Hepatic stellate cell (primary cell): ENCODE measurements around the gene RIPOR3.
"Not testable (repeated sequence)": the region's sequence is repeated elsewhere in the genome, so short reads cannot be mapped to it uniquely, and the experiment has no call there.

Experiments
- DNase-seq: peaks from one replicate; pipeline ENCODE4 v3.0.0; 2011; ENCODE audit warnings: low spot score

The RIPOR3 gene

DNA sequence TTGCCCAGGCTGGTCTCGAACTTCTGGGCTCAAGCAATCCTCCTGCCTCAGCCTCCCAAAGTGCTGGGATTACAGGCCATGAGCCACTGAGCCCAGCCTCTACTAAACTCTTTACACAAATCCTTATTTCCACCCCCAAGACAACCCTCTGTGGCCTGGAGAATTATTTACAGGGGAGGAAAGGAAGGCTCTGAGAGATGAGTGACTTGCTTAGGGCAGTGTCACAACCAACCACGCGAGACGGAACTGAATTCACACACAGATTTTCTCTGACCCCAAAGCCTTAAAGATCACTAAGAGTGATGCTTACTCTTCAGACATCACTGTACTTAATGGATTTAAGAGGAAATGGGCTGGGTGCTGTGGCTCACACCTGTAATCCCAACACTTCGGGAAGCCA, 86.2 kb downstream of the RIPOR3 start:
- no peak for DNase-seq

- DNase-seq, result no peak
Observed at GRCh38 chr20:50604451-50604850, 86.9 kb downstream of the RIPOR3 start.

DNA sequence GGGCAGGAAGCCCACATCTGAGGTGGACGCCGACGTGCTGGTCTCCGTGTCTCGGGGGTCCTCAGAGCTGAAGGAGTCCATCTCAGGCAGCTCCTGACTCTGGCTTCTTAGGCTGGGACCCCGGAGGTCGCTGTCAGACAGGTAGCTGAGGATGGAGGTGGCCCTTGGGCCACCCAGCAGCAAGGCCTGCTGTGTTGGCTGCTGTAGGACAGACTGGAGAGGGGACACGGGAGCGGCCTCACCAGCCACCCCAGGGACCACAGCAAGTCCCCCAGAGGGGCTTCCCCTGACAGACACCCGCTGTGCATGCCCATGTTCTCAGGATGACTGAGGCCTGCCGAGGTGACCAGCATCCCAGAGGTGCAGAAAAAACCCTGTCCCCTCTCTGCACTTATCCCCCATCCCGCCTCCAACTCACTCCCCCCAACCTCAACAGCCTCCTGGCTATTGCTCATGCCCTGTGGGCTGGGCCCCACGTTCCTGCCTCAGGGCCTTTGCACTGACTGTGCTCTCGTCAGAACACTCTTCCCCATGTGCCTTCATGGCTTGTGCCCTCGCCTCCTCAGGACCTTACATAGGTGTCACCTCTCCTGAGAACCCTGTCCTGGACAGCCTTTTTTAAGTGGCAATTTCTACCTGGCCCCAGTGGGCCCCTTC, 88.8 kb downstream of the RIPOR3 start:
- DNase-seq, result no peak

DNA sequence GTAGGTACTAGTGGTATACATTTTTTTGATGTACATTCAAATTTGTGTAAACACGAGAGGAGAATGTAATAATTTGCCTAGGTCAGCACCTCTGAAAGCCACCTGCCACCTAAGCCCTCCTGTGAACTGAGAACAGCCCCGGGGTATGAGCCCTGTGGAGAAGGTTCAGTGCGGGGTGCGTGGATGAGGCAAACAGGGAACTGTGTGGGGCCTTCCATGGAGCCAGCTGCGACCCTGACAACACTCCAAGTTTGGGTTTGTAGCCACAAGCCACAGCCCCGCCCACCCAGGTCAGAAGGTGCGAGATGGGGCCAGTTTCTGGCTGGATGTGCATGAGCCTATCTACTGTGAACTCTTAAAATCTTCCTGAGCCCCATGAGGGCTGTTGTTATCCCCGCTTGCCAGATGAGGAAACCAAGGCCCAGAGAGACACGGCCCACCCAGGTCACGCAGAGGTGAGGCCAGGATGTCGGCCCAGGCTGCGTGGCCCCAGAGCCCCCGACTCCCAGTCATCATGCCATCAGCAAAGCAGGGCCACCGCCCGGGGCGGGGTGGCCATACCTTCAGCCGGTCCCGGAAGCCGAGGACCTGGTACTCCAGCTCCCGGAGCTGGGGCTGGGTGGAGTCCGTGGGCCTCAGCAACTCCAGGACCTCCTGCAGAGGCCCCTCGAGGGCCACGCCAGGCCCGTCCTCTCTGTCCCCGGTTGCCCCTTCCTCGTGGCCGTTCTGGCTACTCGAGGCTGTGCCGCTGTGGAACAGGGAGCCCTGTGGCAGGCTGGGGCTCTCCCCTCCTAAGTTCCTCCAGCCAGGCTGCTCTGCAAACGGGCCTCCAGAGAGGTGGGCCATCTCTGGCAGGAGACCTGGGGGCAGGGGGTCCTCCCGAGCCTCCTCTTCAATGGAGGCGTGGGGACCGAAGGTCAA, 89.6 kb downstream of the RIPOR3 start:
- DNase-seq, result no peak

GRCh38 chr20:50600281-50600895, 91.0 kb downstream of the RIPOR3 start:
- DNase-seq, result no peak

DNA sequence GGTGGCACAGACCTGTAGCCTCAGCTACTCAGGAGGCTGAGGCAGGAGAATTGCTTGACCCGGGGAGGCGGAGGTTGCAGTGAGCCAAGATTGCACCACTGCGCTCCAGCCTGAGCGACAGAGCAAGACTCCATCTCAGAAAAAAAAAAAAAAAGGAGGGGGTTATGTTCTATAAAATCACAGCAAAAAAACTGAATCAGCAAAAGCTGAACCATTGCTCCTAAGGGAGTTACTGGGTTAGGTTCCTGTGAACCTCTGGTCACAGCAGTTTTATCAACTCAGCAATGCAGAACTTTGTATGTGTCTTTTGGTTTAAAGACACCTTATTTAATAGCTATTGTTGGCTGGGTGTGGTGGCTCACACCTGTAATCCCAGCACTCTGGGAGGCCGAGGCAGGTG, 92.6 kb downstream of the RIPOR3 start:
- DNase-seq, result not testable (repeated sequence)

DNA sequence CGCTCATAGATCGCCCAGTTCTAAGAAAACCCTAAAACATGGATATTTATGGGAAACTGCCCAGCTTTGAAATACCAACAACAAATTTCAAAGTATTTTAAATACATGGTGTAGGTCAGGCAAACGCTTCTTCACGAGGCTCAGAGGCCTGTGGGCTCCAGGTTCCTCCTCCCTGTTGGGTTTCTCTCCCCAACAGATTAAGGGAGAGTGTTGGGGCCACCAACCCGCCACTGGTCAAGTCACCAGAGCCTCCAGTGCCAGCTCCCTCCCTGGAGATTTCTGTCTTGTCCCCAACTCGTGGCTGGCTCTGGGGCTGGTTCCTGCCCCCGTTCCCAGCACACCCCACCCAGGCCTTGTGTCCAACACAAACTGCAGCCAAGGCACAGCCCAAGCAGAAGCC, 93.3 kb downstream of the RIPOR3 start:
- DNase-seq, result no peak

DNA sequence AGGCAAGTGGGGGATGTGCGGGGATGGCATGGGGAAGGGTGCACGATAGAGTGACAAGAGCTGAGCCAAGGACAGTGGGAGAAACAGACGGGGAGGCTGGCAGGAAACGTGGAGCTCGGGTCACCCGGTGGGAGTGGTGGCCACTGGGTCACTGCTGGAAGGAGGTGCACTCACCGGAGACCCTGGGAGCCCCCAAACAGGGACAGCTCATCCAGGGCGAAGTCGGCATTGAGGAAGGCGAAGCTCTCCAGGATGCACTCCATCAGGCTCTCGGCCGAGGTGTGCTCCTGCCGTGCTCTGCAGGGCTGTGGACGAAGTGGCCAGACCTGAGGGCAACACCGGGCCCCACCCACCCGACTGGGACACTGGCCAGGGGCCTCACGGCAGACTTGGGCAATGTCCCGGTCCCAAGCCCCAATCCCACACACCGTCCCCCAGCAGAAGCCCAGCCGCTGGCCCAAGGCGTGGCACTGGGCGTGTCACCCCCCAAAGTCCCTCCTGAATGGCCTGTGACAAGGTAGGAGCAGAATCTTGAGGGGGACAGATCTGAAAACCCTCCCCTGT, 93.9 kb downstream of the RIPOR3 start:
- DNase-seq, result no peak

GRCh38 chr20:50596694-50597021, 94.7 kb downstream of the RIPOR3 start:
- DNase-seq, result no peak

- no peak for DNase-seq
Observed at GRCh38 chr20:50595988-50596693, 95.2 kb downstream of the RIPOR3 start.

DNA sequence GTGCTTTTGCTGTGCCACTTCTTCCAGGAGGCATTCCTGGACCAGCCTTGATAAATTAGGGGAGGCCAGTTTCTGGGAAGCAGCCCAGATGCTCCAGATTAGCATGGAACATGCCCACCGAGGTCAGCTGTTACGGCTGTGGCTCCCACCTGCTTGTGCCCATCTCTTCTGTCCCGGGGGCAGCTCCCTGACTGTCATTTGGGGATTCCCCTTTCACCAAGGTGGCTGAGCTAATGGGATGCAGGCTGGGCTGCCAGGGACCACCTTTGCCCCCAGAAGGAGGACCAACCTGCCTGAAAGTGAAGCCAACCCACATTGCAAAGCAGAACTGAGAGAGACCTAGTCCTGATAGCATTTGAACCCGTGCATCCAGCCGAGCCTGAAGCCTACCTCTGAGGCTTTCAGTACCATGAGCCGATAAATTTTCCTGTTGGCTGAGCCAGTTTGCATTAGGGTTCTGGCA, 95.9 kb downstream of the RIPOR3 start:
- no peak for DNase-seq

DNA sequence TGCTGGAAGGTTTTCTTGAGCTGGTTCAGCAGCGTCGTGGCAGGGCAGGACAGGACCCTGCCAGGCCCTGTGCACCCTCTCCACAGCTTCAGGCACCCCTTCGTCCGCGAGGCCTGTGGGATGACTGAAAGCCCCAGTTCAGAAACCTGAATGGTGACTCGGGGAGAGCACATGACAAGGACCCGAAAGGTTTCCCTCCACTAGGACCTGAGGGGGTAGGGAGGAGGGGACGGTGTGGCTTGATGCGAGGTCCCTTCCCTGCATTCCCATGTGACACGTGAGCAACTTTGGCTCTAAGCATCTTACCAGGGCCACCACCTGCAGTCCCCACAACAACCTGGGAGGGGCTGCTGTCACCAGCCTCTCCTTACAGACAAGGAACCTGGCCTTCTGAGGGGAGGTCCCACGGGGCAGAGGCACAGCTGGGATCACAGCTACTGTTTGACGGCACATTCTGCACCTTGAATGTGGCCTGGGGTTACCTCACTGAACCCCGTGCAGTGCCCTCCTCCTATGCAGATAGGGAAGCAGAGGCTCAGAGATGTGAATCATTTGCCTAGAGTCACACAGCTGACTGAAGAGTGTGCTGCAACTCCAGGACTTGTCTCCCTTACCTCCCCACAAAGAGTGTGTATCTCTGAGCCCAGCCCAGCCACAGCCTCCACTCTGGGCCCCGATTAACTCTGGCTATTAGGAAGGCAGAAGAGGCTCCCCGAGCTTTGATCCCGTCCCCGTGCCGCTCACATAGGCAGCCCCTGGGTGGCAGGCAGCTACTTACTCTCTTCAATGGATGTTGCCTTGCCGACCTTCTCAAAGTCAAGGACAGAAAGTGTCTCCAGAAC, 96.5 kb downstream of the RIPOR3 start:
- DNase-seq, result no peak

- no peak for DNase-seq
Observed at GRCh38 chr20:50594231-50594590, 97.1 kb downstream of the RIPOR3 start.

DNA sequence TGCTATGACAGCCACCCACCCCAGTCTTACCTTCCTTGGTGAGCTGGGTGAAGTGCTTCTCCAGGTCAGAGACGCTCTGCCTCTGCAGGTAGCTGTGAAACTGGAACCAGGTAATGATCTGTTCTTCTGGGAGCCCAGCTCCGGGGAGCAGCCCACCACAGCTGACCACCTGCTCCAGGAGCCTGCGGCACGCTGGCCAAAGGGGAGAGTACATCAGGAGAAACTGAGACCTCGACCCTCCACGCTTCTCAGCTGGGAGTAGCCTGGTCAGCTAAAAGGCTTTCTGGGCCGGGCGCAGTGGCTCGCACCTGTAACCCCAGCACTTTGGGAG, 98.4 kb downstream of the RIPOR3 start:
- no peak for DNase-seq

GRCh38 chr20:50592282-50593004, 98.9 kb downstream of the RIPOR3 start:
- DNase-seq, result no peak

GRCh38 chr20:50591233-50591852, 100.0 kb downstream of the RIPOR3 start:
- DNase-seq, result no peak

GRCh38 chr20:50590348-50590664, 101.0 kb downstream of the RIPOR3 start:
- DNase-seq, result no peak

GRCh38 chr20:50589548-50590347, 101.6 kb downstream of the RIPOR3 start:
- DNase-seq, result no peak

- DNase-seq, result peak; percentile 90
Observed at GRCh38 chr20:50588034-50588736, 103.2 kb downstream of the RIPOR3 start.
